Activated naive CD8-positive, alpha-beta T cell treated with anti-CD3 and anti-CD28 coated beads, Interleukin-2, amount 10 ng/mL, durations not matched to agents 7 days and 5 days (primary cell): ENCODE measurements around the gene TGOLN2. TPM values are rescaled to one million over a fixed set of nuclear protein-coding genes. Genes with fewer than 3 reads are reported as not detected.
"Not testable (repeated sequence)": the region's sequence is repeated elsewhere in the genome, so short reads cannot be mapped to it uniquely, and the experiment has no call there.

ENCODE experiments used
- ATAC-seq: fragments of 150-1000 bp; cut with Tn5 transposase; one replicate; pipeline ENCODE4 v1.10.0; 2021; ENCODE audit warnings: low read depth, moderate library complexity
- POLR2A ChIA-PET: fragments of 350-600 bp; sonication (Branson Sonifier 250); formaldehyde crosslinking; loops from one replicate; lab custom pipeline; 2021; ENCODE audit warnings: antibody characterized with exemption; lab: Charles Lee
- DNase-seq: peaks from one replicate; pipeline ENCODE4 v3.0.0; 2021
- H3K27ac Mint-ChIP-seq: one replicate; pipeline ENCODE4 v1.8.0; 2022; ENCODE audit warnings: mild to moderate bottlenecking, mixed read lengths
- H3K27me3 Mint-ChIP-seq: one replicate; pipeline ENCODE4 v1.8.0; 2022; ENCODE audit warnings: mild to moderate bottlenecking, moderate library complexity, mixed read lengths
- H3K36me3 Mint-ChIP-seq: one replicate; pipeline ENCODE4 v1.8.0; 2021; ENCODE audit warnings: mild to moderate bottlenecking, mixed read lengths
- H3K4me1 Mint-ChIP-seq: one replicate; pipeline ENCODE4 v1.8.0; 2021; ENCODE audit warnings: mixed read lengths
- H3K4me3 Mint-ChIP-seq: one replicate; pipeline ENCODE4 v1.8.0; 2022; ENCODE audit warnings: mild to moderate bottlenecking, moderate library complexity, mixed read lengths
- H3K9me3 Mint-ChIP-seq: one replicate; pipeline ENCODE4 v1.8.0; 2021; ENCODE audit warnings: mixed read lengths
- total RNA-seq, 2 experiments: library from RNA; stranded (reverse); gene quantifications; one replicate each; pipeline ENCODE4 v1.2.3, GENCODE V29; 2021

Gene TGOLN2
- 100 to 1,000 TPM; 144 to 148 TPM for total RNA-seq

GRCh38 chr2:85327822-85328617 is at the start of gene TGOLN2:
TSS of gene TGOLN2 (minus strand) at chr2:85327989. CDS start at chr2:85327962, 27 bp downstream.
- no peaks in the 10 kb centered on the region for H3K27me3 Mint-ChIP-seq
- H3K36me3 Mint-ChIP-seq, result peaks cover 45% of the 10 kb centered on the region
- DNase-seq (peak; percentile 97), ATAC-seq (peak; percentile 84)
- peak within 1 kb of the TSS; percentile 100 for H3K27ac Mint-ChIP-seq
- POLR2A ChIA-PET, result interaction anchor here (0.7 to 4.9 kb wide), 28 partner anchors 9 to 430 kb away, joined by 3 to 84 read pairs (median 5); partner anchors contain the start of genes ELMOD3, KCMF1, MAT2A and RETSAT
- no peaks in the 10 kb centered on the region for H3K9me3 Mint-ChIP-seq
- H3K4me1 Mint-ChIP-seq, result peaks cover 25% of the 10 kb centered on the region
- H3K4me3 Mint-ChIP-seq, result peak within 1 kb of the TSS; percentile 99

DNA sequence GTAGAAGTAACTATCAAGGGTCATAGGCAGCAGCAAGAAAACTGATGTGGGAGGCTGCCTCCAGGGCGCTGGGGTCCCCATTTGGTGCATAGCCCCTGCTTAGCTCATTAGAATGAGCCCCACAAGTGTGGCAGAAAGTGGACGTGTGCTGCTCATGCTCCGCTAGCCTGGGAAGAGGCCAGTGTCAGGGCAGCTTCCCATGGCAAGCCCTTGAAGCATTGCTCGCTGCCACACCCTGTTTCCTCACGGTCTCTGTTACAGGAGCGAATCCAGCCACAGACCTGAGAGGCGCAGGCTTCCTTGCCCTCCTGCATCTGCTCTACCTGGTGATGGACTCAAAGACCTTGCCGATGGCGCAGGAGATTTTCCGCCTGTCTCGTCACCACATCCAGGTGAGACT is 49.3 kb upstream of the TGOLN2 start:
- no peak overlapping the region for H3K4me3 Mint-ChIP-seq
- POLR2A ChIA-PET, result no interaction called here
- peaks cover 51% of the 10 kb centered on the region for H3K36me3 Mint-ChIP-seq
- no peaks in the 10 kb centered on the region for H3K27me3 Mint-ChIP-seq
- H3K4me1 Mint-ChIP-seq, result no peaks in the 10 kb centered on the region
- H3K9me3 Mint-ChIP-seq, result peaks cover 9% of the 10 kb centered on the region
- DNase-seq (no peak), ATAC-seq (no peak)
- H3K27ac Mint-ChIP-seq, result no peak overlapping the region

- DNase-seq (no peak), ATAC-seq (no peak)
- Mint-ChIP-seq H3K9me3 (peaks cover 9% of the 10 kb centered on the region), H3K4me3 (no peak overlapping the region), H3K36me3 (peaks cover 48% of the 10 kb centered on the region), H3K27ac (no peak overlapping the region), H3K4me1 (no peaks in the 10 kb centered on the region), H3K27me3 (no peaks in the 10 kb centered on the region)
- POLR2A ChIA-PET, result no interaction called here
These were observed 48.7 kb upstream of the TGOLN2 start for GRCh38 chr2:85376291-85377065.

GRCh38 chr2:85371045-85371444 is 43.3 kb upstream of the TGOLN2 start:
- Mint-ChIP-seq H3K27ac (no peak overlapping the region), H3K27me3 (no peaks in the 10 kb centered on the region), H3K9me3 (no peaks in the 10 kb centered on the region), H3K36me3 (peaks cover 20% of the 10 kb centered on the region), H3K4me3 (no peak overlapping the region), H3K4me1 (no peaks in the 10 kb centered on the region)
- no peak for DNase-seq
- ATAC-seq, result no peak
- POLR2A ChIA-PET, result interaction anchor here (0.7 to 1.1 kb wide), 2 partner anchors 16 to 372 kb away, joined by 3 read pairs; partner anchors contain the start of genes ELMOD3 and RETSAT

DNA sequence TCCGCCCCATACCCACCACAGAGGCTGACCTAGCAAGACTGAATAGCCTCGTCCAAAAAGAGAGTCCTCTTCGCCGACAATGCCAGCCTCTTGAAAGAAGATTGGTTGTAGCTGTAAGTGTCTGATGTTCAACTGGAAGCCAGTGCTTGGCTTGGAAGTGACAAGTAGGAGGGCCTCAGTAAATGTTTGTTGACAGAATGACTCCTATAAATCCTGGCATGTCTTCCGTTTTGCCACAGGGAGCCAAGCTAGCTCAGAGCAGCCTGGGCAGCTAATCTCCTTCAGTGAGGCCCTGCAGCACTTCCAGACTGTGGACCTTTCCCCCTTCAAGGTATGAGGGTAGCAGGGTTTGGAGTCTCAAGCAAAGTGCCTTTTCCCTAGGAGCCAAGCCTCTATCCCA is 41.7 kb upstream of the TGOLN2 start:
- Mint-ChIP-seq H3K9me3 (no peaks in the 10 kb centered on the region), H3K4me3 (no peak overlapping the region), H3K27me3 (no peaks in the 10 kb centered on the region), H3K27ac (no peak overlapping the region), H3K4me1 (no peaks in the 10 kb centered on the region), H3K36me3 (peaks cover 12% of the 10 kb centered on the region)
- ATAC-seq (no peak), DNase-seq (no peak)
- POLR2A ChIA-PET, result interaction anchor here (1.5 kb wide), 1 partner anchor 15 kb away, joined by 4 read pairs; the partner anchor contains the start of gene ELMOD3

DNA sequence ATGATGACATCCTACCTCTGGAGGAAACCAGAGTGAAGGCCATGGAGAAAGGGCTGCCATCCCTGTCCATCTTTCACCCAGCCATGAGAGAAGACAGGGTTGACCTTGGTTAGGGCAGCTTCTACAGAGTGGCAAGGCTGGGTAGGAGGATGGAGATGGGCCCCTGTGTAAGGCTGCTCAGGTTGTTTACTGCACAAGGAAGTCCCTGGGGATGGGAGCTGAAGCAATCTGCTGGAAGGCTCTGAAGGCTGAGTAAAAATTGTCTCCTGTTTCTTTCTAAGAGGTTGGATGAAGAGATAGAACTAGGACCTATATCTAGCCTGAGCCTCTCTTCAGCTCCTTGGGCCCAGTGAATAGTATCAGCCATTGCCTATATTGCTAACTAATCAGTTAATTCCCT is 41.1 kb upstream of the TGOLN2 start:
- Mint-ChIP-seq H3K27ac (no peak overlapping the region), H3K27me3 (no peaks in the 10 kb centered on the region), H3K4me3 (no peak overlapping the region), H3K4me1 (no peaks in the 10 kb centered on the region), H3K36me3 (peaks cover 11% of the 10 kb centered on the region), H3K9me3 (no peaks in the 10 kb centered on the region)
- POLR2A ChIA-PET, result interaction anchor here (1.5 kb wide), 1 partner anchor 14 kb away, joined by 4 read pairs; the partner anchor contains the start of gene ELMOD3
- DNase-seq, result no peak
- ATAC-seq, result no peak

DNA sequence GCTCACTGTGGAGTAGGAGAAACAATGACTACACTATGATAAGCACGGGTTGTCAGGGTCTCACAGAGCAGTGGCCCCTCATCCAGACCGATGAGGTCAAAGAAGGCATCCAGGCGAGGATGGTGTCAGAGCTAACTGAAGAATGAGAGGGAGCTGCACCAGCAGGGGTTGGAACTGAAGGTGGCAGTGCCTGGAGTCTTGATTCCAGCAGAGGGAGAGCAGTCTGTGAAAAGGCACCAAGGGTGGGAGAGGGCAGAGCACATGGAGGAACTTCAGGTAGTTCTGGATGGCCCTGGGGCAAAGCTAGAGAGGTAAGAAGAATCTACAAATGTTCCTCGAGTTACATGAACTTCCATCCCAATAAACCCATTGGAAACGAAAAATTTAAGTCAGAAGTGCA is 39.4 kb upstream of the TGOLN2 start:
- Mint-ChIP-seq H3K27ac (no peak overlapping the region), H3K9me3 (no peaks in the 10 kb centered on the region), H3K27me3 (no peaks in the 10 kb centered on the region), H3K4me3 (no peak overlapping the region), H3K4me1 (no peaks in the 10 kb centered on the region), H3K36me3 (peaks cover 12% of the 10 kb centered on the region)
- no peak for ATAC-seq
- DNase-seq, result no peak
- POLR2A ChIA-PET, result interaction anchor here (1.5 to 2.0 kb wide), 2 partner anchors 10 to 12 kb away, joined by 5 to 9 read pairs; partner anchors contain the start of genes ELMOD3 and RETSAT

GRCh38 chr2:85362653-85363387 is 35.0 kb upstream of the TGOLN2 start:
- H3K27me3 Mint-ChIP-seq, POLR2A ChIA-PET, H3K27ac Mint-ChIP-seq, DNase-seq, H3K4me3 Mint-ChIP-seq, ATAC-seq, H3K4me1 Mint-ChIP-seq, H3K9me3 Mint-ChIP-seq: not testable (repeated sequence)
- H3K36me3 Mint-ChIP-seq, result peaks cover 23% of the 10 kb centered on the region

DNA sequence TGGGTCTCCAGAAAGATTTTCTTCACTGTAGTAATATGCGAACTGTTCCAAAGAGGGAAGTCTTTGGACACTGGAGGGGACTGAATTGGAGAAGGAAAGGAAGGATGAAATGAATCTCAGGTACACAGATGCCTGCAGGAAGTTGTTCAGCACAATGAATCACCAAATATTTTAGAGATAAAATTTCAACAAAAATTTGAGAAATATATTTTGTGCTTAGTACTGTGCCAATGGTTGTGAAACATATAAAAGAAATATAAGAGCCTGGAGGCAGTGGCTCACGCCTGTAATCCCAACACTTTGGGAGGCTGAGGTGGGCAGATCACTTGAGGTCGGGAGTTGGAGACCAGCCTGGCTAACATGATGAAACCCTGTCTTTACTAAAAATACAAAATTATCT is 29.9 kb upstream of the TGOLN2 start:
- H3K9me3 Mint-ChIP-seq, result no peaks in the 10 kb centered on the region
- no peak overlapping the region for H3K4me3 Mint-ChIP-seq
- DNase-seq (no peak), ATAC-seq (no peak)
- H3K36me3 Mint-ChIP-seq, result peaks cover 25% of the 10 kb centered on the region
- POLR2A ChIA-PET, result interaction anchor here (2.4 kb wide), 1 partner anchor 9 kb away, joined by 9 read pairs; no protein-coding TSS in a partner anchor
- H3K27me3 Mint-ChIP-seq, result no peaks in the 10 kb centered on the region
- H3K4me1 Mint-ChIP-seq, result peaks cover 25% of the 10 kb centered on the region
- H3K27ac Mint-ChIP-seq, result no peak overlapping the region

- no peak overlapping the region for H3K4me3 Mint-ChIP-seq
- peaks cover 21% of the 10 kb centered on the region for H3K36me3 Mint-ChIP-seq
- H3K9me3 Mint-ChIP-seq, result no peaks in the 10 kb centered on the region
These were observed 28.4 kb upstream of the TGOLN2 start for GRCh38 chr2:85356186-85356585.

GRCh38 chr2:85355521-85355920 is 27.7 kb upstream of the TGOLN2 start:
- DNase-seq, result no peak
- ATAC-seq, result no peak
- Mint-ChIP-seq H3K9me3 (no peaks in the 10 kb centered on the region), H3K27ac (peak overlapping the region; percentile 70), H3K4me3 (peak overlapping the region; percentile 92), H3K27me3 (no peaks in the 10 kb centered on the region), H3K4me1 (peaks cover 29% of the 10 kb centered on the region), H3K36me3 (peaks cover 21% of the 10 kb centered on the region)
- POLR2A ChIA-PET, result interaction anchor here (1.2 to 3.5 kb wide), 14 partner anchors 8 to 240 kb away, joined by 3 to 84 read pairs (median 6); partner anchors contain the start of genes MAT2A, RNF181, SH2D6 and TGOLN2

More at GRCh38 chr2:85356186-85356585, 28.4 kb upstream of the TGOLN2 start:
- Mint-ChIP-seq H3K27me3 (no peaks in the 10 kb centered on the region), H3K4me1 (peaks cover 28% of the 10 kb centered on the region), H3K27ac (no peak overlapping the region)
- POLR2A ChIA-PET, result interaction anchor here (2.4 kb wide), 1 partner anchor 11 kb away, joined by 9 read pairs; no protein-coding TSS in a partner anchor
- ATAC-seq (no peak), DNase-seq (no peak)

DNA sequence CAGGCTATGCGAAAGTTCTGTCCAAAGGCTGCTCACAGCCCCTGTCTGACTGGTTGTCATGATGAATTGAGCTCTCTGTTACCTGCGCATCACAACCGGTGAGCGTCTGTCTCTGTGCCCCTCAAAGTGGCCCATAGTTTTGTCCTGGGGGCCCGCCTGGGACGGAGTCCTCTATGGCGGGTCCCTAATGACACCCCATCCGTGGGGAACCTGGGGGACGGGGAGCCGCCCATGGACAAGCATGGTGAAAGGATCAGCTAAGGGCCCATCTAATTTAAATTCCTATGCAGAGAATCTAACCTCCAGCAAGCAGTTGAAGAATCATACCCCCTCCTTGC is 27.3 kb upstream of the TGOLN2 start:
- DNase-seq, result no peak
- peaks cover 29% of the 10 kb centered on the region for H3K4me1 Mint-ChIP-seq

More for the DNA sequence above, 27.3 kb upstream of the TGOLN2 start:
- Mint-ChIP-seq H3K27me3 (no peaks in the 10 kb centered on the region), H3K36me3 (peaks cover 21% of the 10 kb centered on the region), H3K27ac (peak overlapping the region; percentile 95), H3K4me3 (peak overlapping the region; percentile 92), H3K9me3 (no peaks in the 10 kb centered on the region)
- POLR2A ChIA-PET, result interaction anchor here (0.8 to 3.5 kb wide), 19 partner anchors 9 to 240 kb away, joined by 3 to 84 read pairs (median 5); partner anchors contain the start of genes MAT2A, RNF181, SH2D6 and TGOLN2
- ATAC-seq, result no peak
